HG03469 (cell line): ENCODE measurements around the gene FUBP3.

Source experiments
- ATAC-seq: cut with Tn5 transposase; IDR thresholded peaks from one replicate; pipeline ENCODE4 v1.9.1; 2021; ENCODE audit warnings: mild to moderate bottlenecking, moderate library complexity, moderate number of reproducible peaks; ENCODE audit not compliant: unreplicated experiment

Gene FUBP3

DNA sequence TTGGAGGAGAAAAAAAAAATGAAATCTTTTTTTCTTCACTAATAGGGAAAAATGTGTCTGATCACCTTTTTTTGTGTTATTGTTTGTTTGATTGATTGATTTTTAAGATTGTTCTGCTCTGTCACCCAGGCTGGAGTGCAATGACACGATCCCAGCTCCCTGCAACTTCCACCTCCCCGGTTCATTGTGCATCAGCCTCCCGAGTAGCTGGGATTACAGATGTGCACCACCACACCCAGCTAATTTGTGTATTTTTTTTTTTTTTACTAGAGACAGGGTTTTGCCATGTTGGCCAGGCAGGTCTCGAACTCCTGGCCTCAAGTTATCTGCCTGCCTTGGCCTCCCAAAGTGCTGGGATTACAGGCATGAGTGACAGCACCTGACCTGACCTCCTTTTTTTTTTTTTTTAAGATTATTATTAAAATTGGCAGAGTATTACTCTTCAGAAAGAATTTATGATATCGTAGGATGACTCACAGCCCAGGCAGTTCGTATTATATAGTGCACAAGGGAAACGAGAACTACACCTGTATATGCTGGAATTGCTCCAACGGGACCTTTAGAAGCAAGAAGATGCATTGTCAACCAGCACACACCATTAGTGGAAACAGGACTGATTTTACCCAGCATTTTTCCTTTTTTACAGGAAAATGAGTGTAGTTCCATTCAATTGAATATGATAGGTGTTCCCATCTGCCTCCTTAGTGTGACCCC, 27.7 kb downstream of the FUBP3 start:
- no peak for ATAC-seq

DNA sequence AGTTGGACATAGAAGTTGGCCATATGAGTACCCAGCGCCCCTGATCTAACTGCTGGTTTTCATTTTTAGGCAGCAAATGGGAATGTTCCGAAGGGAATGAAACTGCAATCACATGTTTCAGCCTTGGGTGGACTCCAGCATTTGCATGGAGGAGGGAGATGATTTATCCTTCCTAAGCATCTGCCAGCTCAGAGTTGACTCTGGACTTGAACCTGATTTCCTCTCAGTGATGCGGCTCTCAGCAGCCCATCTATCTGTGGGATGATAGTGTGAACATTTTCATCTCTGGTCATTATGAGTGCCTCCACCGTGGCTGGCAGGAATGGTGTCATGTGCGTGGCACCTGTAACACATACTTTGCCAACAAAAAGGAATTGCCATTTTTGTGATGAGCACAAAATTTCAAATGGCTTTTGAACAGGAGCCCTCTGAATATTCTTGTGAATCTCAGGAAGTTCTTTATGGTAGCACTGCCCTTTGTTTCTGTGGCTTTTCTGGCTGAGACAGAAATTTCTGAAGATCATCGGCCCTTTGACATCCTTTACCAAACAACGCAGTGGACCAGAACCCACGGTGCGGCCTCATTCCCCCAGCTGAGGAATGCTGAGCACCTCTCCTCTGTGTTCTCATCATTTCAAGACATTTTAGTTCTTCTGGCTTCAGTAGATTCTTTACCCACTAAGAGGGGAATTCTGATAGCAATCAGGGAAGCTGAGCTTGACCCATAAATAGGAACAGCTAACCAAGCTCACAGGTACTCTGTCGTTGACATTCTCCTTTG, 28.5 kb downstream of the FUBP3 start:
- no peak for ATAC-seq

DNA sequence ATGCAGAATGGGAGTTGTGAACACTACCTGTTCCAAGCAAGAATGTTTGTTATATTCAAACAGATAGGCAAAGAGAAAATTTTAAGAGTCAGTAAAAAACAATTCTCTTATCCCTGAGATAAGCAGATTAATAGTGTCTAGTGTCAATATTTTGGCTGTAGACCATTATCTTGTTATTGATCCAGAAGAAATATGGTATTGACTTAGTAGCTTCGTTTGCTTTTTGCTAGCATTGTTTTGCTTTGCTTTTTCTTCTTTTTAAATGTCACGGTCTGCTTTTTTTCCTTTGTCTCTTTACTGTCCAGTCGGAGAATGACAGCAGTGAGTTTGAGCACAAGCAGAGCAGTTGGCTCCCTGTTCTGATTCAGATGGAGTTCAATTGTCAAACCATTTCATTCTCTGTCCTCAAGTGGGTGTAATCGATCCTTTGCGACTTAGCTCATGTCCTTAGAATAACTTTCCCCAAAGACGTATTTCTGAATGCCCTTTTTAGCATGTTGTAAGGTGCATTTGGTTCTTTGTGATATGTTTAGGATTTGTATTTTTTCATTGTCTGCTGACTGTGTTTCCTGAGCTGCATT, 29.3 kb downstream of the FUBP3 start:
- ATAC-seq: no peak

DNA sequence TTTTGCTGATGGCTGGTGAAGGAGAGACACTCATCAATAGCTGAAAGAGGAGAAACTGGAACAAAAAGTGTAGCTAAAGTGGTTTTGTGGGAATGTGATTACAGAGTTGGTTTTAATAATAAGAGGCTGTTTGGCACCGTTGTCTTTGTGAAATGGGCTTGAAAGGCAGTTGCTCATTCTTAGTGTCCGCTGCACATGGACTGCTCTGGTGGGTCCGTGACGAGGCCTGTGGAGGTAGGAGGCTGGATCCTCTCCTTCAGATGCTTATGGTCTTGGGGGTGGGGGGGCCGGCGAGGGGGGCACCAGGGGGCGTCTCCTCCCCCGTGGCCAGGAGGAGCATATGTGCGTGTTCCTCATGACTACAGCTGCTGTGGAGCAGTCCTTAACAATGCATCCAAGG, 29.8 kb downstream of the FUBP3 start:
- ATAC-seq: no peak

DNA sequence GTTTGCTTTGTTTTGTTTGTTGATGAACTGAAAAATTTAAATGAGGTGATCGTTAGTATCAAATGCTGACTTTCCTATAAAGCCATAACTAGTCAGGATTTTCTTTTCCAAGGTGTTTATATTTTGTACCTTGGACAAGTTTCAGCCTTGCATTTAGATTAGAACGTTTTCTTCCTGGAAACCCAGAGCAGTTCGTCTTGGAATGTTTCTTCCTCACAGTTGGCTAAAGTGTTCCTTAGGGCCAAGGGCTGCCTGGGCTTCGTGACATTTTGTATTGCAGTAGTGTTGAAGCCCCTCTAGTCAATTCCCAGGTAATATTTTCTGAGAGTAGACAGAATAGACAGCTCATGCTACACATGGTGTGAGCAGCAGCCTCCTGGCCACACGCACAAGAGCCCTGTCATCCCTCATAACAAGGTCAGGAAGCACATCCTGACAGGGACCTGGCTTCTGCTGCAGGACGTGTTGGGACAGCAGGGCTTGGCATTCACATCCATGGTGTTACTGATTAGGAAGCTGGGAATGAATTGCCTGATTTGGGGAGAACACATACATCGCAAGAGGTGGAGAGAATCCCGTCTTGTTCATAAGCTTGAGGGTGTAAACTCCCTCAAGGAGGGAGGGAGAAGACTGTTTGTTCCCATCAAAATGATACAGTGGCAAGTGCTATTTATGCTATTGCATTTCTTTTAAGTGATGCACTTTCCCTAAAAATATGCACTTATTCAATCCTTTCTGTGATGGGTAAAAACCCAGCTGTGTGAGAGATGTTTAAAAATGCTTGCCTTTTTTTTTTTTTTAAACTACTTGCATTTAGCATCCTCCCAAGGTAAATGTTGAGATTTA, 31.7 kb downstream of the FUBP3 start:
- no peak for ATAC-seq

DNA sequence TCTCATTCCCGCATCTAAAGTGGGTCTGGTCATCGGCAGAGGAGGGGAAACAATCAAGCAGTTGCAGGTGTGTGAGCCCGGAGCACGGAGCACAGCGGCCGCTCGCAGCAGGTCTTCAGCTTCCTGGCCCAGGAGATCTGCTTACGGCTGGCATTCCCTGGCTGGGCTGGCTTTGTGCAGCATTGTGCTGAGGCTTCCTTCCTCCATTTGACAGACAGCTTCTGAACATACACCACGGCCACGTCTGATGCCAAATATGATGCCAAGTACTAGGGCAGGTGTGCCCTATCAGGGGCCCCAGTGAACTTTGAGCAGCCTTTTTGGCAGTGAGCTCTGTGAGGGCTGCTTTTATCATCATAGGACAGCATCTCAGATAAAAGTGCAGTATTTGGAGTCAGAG, 37.1 kb downstream of the FUBP3 start:
- no peak for ATAC-seq

DNA sequence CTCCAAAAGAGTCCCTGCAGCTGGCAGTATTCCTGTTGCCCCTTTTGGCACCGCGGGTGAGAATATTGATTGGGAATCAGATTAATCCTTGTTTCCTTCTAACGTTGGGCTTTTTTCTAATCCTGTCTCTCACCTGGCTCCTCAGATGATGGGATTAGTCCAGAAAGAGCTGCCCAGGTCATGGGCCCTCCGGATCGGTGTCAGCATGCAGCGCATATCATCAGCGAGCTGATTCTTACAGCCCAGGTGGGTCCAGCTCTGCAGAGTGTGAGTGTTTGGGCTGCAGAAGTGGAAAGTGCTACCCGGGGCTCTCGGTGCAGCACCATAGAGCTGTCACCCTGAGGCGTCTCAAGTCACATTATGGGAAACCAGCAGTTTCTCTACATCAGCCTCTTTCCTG, 44.1 kb downstream of the FUBP3 start:
- no peak for ATAC-seq

DNA sequence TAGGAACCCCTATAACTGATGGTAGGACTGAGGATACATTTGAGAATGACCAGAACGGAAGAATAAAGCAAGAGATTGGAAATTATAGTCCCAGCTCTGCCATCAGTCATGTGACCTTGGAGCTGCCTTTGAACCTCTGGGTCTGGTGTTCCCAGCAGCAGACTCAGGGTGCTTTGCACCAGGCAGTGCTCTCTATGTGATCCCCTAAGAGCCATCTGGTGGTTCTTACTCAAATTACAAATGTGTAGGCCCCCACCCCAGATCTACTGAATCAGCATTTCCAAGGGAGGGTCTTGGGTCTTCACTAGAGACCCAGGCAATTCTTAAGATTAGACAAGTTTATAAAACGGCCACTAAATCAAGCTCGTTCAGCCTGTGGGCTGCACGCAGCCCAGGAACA, 44.8 kb downstream of the FUBP3 start:
- no peak for ATAC-seq

DNA sequence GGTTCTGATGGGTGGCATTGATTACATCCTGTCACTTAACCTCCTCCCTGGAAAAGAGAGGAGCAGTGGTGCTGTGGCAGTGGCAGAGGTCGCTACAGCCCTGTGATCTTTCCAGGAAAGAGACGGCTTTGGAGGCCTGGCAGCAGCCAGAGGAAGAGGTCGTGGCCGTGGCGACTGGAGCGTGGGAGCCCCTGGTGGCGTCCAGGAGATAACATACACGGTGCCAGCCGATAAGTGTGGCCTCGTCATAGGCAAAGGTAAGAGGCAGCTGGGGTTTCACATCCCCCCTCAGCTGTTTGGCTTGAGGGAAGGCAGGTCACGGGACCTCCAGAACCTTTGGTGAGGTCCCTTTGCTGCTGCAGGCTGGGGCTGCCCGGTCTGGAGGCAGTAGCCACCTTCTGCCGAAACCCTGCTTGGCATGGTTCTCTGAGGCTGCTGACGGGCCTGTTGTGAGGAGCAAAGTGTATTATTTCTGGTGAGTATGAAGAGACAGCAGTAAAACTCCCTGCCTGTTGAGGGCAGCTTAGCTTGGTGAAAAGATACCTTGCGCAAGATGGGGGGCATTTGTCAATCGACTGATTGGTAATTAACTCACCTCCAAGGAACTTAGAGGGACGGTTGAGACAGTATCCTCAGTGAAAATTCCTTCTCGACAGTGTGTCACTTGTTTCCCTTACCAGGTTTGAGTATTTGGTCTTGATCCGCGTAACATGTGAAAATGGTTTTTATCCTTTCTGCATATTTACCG, 47.0 kb downstream of the FUBP3 start:
- no peak for ATAC-seq

DNA sequence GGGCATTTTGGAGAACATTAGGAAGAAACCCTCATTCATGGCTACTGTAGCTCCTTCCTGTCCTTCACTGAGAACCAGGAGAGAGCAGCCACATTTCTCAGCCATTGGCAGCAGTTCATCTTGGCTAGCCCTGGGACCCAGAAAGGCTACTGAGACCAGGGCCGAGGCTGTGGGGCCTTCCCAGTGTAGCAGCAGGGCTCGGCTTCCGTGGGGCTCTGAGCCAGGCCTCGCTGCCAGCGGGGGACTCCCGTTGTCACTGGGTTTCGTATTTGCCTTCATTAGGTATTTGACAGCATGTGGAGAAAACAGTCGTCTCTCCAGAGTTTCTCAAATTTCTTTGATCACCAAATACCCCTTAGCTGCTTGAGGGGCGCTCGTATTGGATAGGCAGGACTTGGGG, 47.7 kb downstream of the FUBP3 start:
- no peak for ATAC-seq

DNA sequence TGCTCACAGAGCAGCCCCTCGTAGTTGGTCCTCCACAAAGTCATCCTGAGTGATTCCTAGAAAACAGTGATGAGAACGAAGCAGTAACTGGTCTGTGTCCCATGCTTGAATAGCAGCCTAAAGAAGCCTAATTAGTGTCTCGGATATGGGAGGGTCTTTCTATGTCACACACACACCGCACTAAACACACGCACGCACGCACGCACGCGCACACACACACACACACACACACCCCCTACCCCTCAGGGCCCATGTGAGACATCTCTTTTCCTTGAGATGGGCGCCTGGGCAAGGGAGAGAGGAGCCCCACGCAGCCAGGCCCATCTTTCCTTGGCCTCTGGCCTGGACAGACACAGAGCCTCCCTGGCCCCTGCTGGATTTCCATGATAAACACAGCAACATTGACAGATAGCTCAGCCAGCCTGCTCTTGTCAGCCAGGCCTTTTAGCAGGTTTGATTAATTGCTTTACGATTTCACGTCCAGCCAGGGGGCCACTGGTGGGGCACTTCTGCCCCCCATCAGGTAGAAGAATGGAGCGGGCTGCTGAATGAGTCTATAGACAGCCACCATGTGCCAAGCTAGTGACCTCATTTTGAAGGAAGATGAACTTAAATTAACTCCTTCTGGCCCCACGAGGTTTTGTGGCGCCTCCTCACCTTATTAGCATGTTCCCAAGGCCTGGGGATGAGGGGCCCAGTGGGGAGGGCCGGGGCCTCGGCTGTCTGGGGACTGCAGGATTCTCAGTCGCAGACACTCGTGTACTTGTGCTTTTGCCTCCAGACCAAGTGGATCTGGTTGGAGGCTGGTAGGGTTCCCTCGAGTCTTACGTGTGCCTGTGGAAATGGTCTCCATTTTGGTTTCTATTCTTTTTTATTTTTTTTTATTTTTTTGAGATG, 48.8 kb downstream of the FUBP3 start:
- no peak for ATAC-seq

DNA sequence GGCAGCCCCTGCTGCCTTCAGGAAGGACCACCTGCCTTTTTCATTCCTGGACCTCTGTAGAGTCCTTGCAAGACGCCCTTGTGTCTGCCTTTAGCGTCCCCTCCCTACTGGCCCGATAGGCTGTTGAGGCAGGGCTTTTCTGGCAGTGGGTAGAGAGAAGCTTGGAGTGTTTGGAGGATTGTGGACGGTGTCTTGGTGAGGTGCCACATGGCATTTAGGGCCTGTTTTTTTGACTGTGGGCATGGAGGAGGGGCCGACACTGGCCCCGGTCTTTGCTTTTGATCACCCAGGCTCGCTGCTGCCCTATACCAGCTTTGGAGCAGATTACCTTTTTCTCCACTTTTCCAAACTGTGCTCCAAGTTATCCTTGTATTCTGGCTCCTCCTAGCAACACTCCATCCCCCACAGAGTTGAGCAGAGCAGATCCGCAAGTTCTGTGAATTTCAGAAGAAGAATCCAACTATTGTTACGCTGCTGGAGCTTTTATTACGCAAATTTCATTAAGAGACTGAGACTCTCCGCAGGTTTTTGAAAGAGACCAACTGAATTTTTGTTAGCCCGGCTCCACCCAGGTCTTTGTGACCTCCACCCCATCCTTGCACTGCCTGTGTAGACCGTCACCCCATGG, 50.2 kb downstream of the FUBP3 start:
- no peak for ATAC-seq

DNA sequence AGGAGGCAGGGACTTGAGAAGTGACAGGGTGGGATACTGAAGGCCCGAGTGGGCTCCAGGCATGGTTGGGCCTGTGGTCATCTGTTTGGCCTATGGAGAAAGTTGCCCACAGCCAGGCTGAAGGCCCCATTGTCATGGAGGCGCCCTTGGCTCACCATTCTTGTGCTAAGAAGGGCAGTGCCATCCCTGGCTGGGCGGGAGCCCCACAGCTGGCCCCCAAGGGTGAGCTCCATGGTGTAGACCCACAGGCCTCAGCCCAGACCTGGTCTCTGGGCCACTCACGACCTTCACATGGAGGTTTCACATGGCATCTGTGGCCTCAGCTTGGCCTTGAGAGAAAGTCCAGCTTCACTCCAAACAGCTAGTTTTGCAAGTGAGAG, 50.7 kb downstream of the FUBP3 start:
- no peak for ATAC-seq

DNA sequence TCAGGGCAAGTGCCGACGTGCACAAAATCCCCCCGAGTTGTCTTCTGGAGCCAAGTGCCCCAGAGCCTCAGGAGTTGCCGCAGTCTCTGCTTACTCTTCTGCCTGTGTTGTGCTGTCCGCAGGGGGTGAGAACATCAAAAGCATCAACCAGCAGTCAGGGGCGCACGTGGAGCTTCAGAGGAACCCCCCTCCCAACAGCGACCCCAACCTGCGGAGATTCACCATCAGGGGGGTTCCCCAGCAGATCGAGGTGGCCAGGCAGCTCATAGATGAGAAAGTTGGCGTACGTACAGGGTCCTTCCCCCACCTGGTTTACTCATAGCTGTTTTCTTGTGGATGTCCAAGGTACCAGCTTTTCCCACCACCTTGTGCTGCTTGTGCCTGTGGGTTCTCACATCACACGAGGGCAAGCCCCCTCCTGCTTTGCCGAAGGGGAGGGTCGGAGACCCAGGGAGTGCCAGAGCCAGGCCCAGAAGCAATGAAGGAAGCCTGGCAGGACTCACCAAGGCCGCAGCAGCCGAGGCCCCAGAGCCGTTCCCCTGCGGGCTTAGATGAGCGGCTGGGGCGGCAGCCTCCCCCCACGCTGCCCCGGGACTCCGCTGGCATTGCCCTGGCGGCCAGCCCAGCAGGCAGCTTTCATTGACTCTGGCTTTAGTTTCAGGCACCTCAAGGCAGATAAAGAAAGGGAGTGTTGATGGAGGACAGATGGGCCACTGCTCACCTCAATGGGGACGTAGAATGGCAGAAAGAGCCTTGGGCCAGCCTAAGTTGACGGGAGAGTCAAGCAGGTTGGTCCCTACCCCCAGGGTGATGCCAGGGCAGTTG, 51.3 kb downstream of the FUBP3 start:
- no peak for ATAC-seq

DNA sequence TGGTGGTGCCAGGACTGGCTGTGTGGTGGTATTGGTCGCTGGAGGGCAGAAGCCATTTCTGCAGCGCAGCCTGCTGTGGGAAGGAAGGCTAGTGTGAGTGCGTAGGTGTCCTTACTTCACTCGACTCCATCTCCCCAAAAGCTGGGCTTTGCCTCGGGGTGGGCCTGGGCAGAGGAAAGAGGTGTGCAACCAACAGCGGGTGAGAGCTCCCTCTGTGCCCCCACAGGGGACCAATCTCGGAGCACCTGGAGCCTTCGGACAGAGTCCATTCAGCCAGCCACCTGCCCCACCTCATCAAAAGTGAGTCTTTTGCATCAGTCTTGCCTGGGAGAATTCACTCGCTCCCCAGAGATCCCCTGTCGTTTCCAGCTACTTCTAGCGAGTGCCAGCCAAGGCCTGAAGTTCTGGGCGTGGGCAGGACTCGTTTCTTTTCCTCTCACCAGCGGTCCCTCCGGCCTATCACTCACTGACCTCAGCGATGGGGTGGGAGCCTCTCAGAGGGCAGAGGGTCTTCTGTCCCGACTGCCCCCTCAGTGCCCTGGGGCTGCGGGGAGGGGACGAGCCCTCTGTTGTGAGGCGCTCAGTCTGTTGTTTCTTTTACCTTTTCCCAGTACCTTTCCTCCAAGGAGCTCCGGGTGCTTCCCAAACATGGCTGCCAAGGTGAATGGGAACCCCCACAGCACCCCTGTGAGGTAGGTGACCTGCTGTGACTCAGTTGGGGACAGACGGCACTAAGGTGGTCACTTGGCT, 52.1 kb downstream of the FUBP3 start:
- no peak for ATAC-seq

DNA sequence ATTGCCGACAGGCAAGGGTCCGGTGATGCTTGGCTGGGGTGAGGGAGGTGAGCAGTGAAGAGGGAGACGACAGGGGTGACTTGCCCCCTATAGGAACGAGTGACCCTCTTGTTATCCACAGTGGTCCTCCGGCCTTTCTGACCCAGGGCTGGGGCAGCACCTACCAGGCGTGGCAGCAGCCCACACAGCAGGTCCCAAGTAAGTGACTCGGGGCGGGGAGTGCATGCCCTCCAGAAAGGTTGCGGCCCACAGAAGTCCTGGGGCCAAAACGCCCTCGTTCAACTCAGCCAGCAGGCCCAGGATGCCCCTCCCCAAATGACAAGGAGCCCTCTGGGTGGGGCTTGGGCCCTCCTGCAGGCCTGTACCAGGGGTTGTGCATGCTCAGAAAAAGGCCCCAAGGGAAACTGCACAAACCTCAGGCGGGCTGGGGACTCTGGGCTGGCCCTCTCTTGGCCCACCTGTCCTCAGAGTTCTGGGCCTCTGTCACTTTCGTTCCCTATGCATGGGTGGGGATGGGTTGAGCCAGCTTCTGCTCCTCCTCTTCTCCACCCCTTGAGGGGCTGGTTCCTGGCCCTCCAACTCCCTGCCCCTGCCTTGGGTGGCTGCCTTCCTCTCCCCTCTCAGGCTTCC, 52.8 kb downstream of the FUBP3 start:
- ATAC-seq: no peak

DNA sequence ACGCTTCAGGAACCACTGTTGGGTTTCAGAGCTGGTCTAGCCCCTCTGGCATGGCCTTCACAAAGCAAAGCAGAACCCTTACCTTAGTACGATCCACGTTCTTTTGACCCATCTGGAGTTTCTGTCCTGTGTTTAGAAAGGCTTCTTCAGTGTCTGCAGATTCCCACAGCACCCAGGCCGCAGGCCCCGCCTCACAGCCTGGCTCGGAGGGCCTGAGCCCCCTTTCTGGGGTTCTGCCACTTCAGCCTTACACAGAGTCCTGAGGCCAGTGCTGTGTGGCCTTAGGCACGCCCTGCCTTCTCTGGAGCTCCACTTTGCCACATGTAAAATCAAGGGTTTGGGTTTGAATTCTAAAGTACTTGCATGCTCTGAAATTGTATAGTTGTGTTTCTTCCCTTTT, 53.5 kb downstream of the FUBP3 start:
- ATAC-seq: no peak
